Measurements from ENCODE around the gene RNF208.

GRCh38 chr9:137215196-137215986, 6.6 kb downstream of the RNF208 start:
- no peak for TF ChIP-seq CTCF (IDR thresholded peaks at IDR 0.05)
- no peak for TF ChIP-seq POLR2AphosphoS5 (IDR thresholded peaks at IDR 0.05)
- TF ChIP-seq EP300 (IDR thresholded peaks at IDR 0.05; ENCODE audit: low read depth), result no peak
- TF ChIP-seq POLR2A (IDR thresholded peaks at IDR 0.05), result no peak
